ENCODE results near the gene DSCAM.

The DSCAM gene

GRCh38 chr21:40060083-40060677 lies 786.8 kb downstream of the DSCAM start:
- TF ChIP-seq GABPA (IDR thresholded peaks at IDR 0.05; ENCODE audit: low read depth) (no peak), CTCF (IDR thresholded peaks at IDR 0.05; ENCODE audit: insufficient read depth, low read length) (no peak), REST (IDR thresholded peaks at IDR 0.05; ENCODE audit: insufficient replicate concordance, low read depth) (no peak)
- DNase-seq (ENCODE audit: low read depth in 1 of 2, low spot score in 1 of 2) = no peak

GRCh38 chr21:40057331-40057730 lies 789.6 kb downstream of the DSCAM start:
- no peak for TF ChIP-seq CTCF (IDR thresholded peaks at IDR 0.05; ENCODE audit: insufficient read depth, low read length)
- TF ChIP-seq POLR2AphosphoS5 (IDR thresholded peaks at IDR 0.05; ENCODE audit: low read depth) = no peak
- no peak for TF ChIP-seq GABPA (IDR thresholded peaks at IDR 0.05; ENCODE audit: low read depth)
- no peak overlapping the region for H3K4me3 ChIP-seq (replicated peaks; ENCODE audit: insufficient read depth, low read length)
- H3K27ac ChIP-seq (replicated peaks) = no peak overlapping the region
- H3K27me3 ChIP-seq (ENCODE audit: insufficient read depth, poor library complexity, severe bottlenecking) = no peaks in the 10 kb centered on the region
- DNase-seq (ENCODE audit: low read depth in 1 of 2, low spot score in 1 of 2) = no peak

More at GRCh38 chr21:40060083-40060677, 786.8 kb downstream of the DSCAM start:
- Histone ChIP-seq H3K27ac (replicated peaks) (no peak overlapping the region), H3K27me3 (ENCODE audit: insufficient read depth, poor library complexity, severe bottlenecking) (no peaks in the 10 kb centered on the region), H3K4me3 (replicated peaks; ENCODE audit: insufficient read depth, low read length) (no peak overlapping the region)

GRCh38 chr21:40056031-40056430 lies 790.9 kb downstream of the DSCAM start:
- Histone ChIP-seq H3K27ac (replicated peaks) (no peak overlapping the region), H3K4me3 (replicated peaks; ENCODE audit: insufficient read depth, low read length) (no peak overlapping the region), H3K27me3 (ENCODE audit: insufficient read depth, poor library complexity, severe bottlenecking) (no peaks in the 10 kb centered on the region)
- TF ChIP-seq SPI1 (IDR thresholded peaks at IDR 0.05; ENCODE audit: borderline replicate concordance, low read depth) = no peak
- DNase-seq (ENCODE audit: low read depth in 1 of 2, low spot score in 1 of 2) = no peak

GRCh38 chr21:40054403-40054802 lies 792.6 kb downstream of the DSCAM start:
- no peak overlapping the region for H3K4me3 ChIP-seq (replicated peaks; ENCODE audit: insufficient read depth, low read length)
- no peak overlapping the region for H3K27ac ChIP-seq (replicated peaks)
- H3K27me3 ChIP-seq (ENCODE audit: insufficient read depth, poor library complexity, severe bottlenecking) = no peaks in the 10 kb centered on the region
- TF ChIP-seq CTCF (IDR thresholded peaks at IDR 0.05; ENCODE audit: insufficient read depth, low read length) (no peak), SPI1 (IDR thresholded peaks at IDR 0.05; ENCODE audit: borderline replicate concordance, low read depth) (no peak), REST (IDR thresholded peaks at IDR 0.05; ENCODE audit: insufficient replicate concordance, low read depth) (no peak)
- no peak for DNase-seq (ENCODE audit: low read depth in 1 of 2, low spot score in 1 of 2)
